HG03064 (cell line): ENCODE measurements around the gene ANKH.
"Not testable (repeated sequence)": the region's sequence is repeated elsewhere in the genome, so short reads cannot be mapped to it uniquely, and the experiment has no call there.

Experiments
- ATAC-seq: cut with Tn5 transposase; IDR thresholded peaks from one replicate; pipeline ENCODE4 v1.9.1; 2021; ENCODE audit warnings: low read depth; ENCODE audit not compliant: unreplicated experiment

The ANKH gene

DNA sequence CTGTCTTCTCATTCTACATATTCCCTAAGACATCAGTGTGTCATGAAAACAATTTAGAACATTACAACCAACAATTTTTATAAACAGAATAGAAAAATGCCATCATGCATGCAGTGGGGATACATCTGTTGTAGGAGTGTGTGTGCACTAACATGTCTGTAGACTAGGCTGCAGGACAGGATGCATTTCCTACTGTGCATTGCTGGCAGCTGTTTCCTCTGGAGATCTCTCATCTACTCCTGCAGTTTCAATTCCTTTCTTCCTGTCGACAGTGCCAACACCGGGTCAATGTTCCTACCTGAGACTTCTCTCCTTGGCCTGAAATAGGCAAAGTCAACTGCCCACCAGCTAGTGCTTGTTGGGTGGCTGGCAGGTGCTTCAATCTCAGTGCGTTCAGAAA lies 69.8 kb downstream of the ANKH start:
- no peak for ATAC-seq

DNA sequence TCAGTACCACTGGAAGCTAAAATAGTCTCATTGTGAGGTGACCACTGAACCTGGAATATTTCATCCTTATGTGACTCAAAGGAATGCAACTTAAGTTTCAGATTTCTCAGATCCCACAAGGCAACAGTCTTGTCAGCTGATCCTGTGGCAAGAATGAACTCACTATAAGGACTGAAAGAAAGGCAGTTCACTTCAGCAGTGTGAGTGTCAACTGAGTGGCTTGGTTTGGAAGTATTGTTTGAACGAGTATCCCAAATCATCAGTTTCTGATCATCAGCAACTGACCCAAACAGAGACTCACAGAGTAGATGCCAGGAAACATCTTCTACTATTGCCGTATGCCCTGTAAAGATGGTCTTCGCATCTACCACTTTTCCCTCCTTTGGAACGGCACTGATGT lies 74.2 kb downstream of the ANKH start:
- not testable (repeated sequence) for ATAC-seq

DNA sequence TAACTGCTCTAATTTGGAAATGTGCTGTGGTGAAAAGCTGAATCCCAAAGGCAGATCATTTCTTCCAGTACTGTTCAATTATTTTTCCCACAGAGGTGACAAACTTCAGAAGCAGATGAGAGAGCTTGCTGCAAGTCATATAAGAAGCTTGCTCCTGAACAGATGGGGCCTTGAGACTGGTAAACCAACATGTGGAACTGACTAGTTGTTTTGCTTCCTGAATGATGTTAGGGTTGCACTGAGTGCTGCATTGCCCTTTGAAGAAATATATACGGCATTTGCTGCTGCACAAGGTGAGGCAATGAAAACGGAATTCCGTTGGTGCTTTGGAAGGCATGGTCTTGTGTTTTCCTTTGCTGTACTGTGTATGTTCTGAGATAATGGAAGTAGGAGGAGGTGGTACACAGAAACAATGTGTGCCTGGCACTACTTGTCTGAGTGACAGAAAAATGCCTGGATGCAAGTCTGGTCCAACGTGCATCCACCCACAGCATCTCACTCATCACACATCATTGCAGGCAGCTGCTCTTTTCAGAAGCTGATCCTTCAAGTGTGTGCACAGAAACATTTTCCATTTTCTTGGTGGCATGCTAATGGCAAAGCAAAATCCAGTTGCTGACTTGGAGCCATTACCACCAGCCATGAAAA lies 76.9 kb downstream of the ANKH start:
- no peak for ATAC-seq

DNA sequence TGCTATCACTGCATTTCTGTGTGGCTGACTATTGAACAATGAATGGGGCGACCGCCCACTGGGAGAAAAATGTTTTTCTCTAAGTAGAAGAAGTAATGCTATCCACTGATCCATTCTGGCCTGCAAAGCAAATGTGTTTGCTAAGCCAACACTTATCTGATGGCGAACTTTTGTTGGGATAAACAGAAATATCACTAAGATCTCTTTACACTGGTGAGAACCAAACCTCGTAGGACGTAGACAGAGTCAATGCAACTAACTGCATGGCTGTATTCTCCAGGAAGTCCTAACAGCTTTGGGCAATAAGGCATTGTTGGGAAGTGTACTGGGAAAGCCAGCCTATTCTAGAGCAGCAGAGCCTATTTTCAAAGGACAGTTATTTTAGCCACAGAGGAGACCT lies 77.7 kb downstream of the ANKH start:
- ATAC-seq, result no peak

DNA sequence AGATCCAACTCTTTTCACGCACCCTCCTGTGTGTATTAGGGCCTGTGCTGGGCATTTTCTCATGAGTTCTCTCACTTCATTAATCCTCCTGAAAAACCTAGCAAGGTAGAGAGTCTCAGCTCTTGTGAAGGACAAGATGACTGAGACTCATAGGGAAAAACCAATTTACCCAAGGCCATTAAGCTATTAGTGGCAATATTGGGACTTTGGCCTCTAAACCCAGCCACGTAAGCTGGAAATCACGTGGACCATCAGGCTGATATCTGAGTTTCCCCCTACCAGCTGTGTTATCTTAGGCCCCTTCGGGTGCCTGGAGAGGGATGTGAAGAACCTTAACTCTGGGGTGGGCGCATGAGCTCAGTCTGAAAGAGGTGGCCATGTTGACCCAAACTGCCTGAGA lies 80.7 kb downstream of the ANKH start:
- ATAC-seq, result no peak

DNA sequence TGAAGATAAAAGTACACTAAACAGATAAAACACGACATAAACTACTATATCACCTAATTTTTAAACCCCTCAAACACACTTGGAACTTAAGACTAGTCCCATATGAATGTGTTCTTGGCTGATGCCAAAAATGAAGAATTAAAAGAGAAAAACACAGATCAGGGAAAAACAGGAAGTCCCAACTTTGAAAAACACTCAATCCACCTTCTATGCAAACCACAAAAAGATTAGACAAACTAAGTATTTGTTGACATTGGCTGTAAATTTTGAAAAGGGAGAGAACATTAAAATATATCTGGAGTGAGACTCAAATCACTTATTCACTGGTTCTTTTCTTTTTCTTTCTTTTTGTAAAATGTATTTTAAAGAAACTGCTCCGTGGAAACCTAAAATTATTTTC lies 81.4 kb downstream of the ANKH start:
- ATAC-seq, result no peak

DNA sequence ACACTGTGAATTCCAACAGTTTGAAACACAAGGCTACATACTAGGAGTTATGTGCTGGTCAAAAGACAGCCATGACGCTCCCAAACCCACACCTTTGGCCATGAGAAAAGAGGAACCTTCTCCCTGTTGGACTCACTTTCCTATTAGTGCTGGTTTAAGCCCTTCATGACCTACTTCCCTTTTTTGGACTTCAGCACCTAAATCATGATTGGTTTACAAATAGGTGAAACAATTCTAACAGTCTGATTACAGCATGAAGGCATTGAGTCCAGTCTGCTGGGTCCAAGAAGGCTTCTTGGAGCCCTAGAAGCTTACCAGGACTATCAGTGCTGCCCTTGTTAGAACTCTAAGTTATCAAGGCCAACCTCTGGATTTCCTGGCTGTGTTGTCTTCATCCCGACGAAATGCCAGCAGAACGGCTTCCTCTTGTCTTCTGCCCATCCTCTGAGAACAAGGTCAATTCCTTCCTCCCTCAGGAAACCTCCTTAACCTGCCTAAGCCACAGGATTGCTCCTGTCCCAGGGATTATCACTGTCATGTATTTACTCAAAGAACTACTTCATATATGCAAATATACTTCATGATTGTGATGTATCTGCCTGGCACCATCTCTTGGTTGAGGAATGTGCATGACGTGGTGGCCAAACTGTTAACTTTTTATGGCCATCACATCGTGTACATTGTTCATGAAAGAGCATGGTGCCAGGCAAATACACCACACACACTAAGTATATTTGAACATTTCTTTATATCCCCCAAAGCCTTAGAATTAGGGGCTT lies 83.6 kb downstream of the ANKH start:
- no peak for ATAC-seq

DNA sequence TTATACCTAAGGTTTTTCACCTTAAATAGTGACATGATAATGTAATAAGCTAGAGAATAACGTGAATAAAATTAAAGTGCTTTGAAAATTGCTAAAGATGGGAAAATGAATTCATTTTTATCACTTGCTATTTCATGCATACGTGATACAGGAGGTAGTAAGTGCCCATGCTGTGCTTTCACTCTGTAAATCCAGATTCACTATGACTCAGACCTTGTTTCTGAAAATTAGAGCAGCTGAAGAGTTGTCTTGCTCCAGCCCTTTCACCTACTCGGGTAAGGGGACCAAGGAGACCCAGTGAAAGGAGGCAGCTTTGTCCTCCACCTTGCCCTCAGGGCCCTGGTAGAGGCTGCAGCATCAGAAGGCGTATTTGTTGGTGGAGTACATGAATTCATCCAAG lies 87.9 kb downstream of the ANKH start:
- no peak for ATAC-seq

DNA sequence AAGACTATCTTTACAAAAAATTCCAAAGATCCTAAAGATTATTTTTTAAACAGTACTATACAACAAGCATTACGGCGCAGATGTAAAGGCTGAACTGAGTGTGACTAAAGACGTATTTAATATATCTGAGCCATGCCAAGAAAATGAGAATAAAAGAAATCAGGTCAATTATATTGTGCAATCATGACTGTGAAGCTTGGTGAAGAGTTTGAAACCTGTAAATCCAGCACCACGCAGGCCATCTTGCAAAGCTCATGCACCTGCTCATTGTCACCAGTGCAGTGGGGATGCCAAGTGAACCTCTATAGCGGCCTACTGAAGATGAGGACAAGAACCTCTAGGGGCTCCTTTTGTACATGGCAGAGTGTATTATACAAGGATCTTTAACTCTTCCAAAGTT lies 89.0 kb downstream of the ANKH start:
- no peak for ATAC-seq

DNA sequence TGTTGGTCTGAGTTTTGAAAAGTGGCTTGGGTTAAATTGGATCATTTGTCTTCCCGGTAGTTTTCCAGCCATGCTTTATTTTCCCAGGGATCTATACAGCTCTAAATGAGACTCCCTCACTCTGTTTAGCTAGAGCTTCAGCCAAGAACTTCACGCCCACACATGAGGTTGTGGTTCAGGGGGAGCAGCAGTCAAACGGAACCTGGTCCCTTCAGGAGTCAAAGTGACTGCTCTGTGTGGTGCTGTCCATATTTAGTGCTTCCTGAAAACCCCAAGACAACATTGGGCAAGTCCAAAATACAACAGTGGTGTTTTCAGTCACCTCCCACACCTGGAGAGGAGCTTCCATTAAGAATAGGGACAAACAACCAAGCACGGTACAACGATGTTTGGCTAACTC lies 90.5 kb downstream of the ANKH start:
- no peak for ATAC-seq

DNA sequence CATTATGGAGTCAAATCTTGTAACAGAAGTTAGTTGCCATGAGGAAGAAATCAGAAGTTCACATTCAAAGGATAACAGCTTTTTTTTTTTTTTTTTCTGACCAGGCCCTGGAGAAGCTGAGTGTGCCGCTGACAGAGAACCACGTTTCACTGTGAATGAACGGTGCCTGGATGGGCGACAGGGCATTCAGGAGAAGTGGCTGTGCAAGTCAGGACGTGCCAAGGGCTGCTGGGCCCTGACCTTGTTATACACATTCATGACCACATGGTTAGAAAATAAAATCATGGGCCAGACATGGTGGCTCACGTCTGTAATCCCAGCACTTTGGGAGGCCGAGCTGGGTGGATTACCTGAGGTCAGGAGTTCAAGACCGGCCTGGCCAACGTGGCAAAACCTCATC lies 91.6 kb downstream of the ANKH start:
- no peak for ATAC-seq

DNA sequence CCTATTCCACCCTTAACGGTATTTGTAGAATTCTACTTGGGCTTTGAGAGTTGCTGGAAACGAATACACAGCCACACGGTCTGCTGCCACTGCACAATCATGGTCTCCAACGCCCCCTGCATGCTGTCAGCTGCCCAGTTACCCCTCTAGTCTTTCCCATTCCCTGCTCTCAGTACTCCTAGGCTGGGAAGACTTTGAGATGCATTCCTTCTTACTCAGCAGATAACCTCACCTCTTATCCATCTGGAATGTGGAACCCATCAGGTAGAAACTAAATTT lies 92.8 kb downstream of the ANKH start:
- ATAC-seq, result no peak

DNA sequence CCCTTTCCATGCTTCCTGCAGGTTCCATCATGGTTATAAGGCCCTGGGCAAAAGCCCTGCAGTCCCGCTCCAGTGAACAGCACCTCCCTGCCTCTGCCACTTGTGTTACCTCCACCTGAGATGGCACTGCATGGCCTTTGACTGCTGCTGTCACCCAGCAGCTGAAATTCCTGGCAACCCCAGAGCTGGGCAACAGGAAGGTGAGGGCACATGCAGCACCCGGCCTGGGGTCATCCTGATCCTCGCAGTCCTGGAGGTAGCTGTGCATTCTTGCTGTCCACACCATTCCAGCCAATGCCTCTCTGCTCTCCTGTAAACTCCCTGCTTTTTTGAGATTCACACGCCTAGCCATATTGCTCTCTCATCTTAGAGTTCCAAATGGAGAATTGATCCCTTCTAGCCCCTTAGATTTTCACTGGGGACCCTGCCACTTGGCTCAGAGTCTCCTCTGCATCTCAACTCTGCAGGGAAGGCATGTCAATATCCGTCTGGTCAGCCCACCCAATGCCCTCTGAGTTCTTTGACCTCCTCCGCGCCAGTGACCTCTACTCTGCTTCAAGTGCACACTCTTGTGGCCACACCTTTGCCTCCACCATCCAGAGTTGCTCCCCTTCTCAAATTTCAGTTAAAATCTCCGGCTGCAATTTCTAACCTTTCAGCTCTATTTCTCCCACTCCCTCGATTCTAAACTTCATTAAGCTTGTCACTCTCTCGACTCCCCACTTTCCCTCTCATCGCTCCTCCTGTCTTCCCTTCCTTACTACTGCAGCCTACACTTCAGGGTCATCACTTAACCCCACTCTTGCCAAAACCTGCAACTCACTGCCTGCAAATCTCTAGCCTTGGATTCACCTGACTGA lies 93.4 kb downstream of the ANKH start:
- ATAC-seq, result no peak

DNA sequence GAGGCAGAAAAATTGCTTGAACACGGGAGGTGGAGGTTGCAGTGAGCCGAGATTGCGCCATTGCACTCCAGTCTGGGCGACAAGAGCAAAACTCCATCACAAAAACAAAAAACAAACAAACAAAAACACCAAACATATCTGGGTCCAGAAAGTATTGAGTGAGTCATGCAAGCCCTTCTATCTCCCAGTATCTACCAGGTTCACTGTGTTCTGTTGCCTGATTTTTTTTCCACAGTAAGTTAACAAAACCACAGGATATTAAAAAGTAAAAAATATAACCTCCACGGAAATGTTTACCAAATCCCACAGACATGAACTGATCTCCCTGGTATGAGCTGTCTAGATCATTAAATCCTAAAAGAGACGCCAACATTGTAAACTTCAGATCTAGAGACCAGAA lies 94.4 kb downstream of the ANKH start:
- ATAC-seq, result no peak

DNA sequence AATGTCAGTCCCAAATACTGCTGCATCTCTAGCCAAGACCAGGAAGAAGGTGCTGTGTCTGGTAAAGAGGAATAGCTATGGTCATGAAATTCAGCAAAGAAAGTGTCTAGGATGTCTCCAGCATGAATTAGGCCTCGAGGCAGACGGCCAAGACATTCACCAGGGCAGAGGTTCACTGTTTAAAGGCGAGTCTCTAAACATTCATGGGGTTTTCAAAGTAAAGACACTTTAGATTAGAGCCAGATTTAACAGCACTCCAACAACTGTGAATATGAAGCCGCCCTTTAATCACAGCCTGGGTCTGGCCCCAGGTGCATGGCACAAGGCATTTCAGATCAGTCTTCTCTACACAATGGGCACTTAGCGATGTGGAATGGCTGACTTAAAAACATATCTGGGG lies 95.0 kb downstream of the ANKH start:
- ATAC-seq, result no peak

DNA sequence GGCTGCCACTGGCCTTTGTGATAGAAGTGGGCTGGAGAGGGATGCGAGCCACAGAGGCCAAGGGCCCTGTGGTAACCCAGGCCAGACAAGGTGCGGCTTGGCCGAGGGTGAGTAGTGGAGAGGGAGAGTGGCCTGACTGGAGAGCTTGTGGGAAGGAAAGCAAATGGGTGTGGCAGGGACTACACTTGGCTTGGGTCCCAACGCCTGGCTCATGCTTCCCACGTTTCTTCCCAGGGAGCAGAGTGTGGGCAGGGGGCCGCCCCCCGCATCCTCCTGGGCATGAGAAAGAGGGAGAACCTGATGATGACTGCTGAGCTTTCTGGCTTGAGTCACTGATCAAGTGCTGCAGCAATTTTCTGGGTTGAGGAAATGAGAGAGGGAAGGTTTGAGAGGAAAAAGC lies 95.7 kb downstream of the ANKH start:
- ATAC-seq, result no peak

DNA sequence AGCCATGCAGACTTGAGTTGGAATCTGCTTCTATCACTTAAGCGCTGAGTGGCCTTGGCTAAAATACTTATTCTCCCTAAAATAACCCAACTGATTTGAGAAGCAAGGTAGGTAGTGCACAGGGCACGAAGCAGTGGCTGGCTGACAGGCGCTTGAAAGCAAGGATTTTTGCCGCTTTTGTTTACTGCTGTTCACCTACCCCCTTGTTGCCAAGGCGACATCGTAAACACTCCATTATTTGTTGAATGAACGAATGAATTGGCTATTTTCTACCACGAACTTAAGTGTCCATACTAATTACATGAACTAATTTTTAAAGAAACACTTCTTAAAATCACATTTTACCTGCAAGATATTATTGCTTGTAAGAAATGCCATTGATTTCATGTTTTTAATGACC lies 98.0 kb downstream of the ANKH start:
- ATAC-seq, result no peak

DNA sequence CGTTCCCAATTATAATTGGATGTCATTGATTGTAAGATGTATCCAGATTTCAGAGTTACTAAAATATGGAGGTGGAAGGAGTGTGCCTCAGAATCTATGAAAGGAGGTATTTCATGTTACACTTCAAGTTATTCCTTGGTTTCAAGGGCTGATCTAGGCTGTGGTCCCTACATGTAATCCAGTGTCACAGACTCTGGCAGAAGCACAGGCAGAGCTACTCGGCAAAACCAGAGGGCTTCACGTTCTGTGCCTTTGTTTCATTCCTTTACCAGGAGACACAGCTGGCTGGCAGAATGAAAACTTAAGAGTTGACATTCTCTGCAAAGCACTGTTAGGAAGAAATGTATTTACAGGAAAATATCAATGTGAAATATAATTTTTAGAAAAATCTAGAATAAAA lies 99.6 kb downstream of the ANKH start:
- ATAC-seq, result no peak

DNA sequence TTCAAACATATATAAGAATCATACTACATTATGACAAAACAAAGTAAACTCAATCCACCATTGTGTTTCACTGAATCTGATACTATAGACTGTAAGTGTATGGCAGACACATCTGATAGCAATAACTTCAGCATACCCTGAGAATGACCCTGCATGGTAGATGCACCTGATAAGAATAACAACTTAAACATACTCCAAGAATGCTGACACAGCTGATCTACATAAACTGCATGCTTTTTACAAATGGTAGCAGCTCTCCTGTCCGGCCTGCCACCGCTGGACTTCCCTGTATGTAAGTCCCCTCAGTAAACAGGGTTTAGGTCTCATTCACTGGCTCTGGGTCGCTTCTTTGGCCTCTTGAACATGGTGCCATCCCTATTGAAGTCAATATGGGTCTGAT lies 100.4 kb downstream of the ANKH start:
- ATAC-seq, result no peak

DNA sequence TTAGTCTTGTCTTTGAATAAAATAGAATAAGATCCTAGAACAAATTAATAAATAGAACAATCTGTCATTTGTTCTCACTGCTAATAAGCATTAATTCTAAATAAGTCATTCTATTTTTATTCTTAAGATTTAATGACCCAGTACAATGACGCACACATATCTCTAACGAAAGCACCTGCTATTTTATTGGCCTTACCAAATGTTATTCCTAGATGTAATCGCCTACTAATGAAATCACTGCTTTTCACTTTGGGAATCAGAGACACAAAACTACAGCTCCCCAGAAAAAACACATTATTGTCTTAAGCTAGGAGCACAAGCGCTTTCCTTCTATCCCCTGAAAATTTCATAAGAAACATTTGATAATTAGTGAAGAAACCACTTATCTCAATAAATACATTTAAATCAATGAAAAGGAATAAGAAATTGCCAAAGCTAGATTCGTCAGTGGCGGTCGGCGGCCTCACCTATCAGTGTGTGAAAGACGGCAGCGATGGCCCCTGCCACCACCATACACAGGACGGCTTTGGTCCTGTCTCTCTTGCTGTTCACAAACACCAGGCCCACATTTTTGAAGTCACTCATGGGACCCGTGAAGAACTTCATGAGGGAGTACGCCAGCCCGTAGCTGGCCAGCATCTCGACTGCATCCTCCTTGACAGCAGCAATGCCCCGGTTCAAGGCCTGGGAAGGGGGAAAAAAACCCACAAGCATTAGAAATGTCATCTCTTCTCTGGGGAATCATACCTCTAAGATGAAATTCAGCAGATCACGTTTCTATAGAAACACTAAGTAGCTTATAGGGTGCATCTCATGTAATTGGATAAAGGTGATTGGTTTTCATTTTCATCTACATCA lies 102.8 kb downstream of the ANKH start:
- no peak for ATAC-seq
